DMS53 treated with DMSO at 0.1 percent for 48 hours (cell line): ENCODE results near the gene PAX1.

Experiments used
- DNase-seq: peaks from one replicate; lab custom pipeline; 2025; ENCODE audit not compliant: unreplicated experiment; lab: John Stamatoyannopoulos, UW

The PAX1 gene

GRCh38 chr20:21725892-21726291 is 20.4 kb downstream of the PAX1 start:
- DNase-seq: no peak

- DNase-seq: no peak
These were observed 23.9 kb downstream of the PAX1 start for GRCh38 chr20:21729316-21729715.

DNA sequence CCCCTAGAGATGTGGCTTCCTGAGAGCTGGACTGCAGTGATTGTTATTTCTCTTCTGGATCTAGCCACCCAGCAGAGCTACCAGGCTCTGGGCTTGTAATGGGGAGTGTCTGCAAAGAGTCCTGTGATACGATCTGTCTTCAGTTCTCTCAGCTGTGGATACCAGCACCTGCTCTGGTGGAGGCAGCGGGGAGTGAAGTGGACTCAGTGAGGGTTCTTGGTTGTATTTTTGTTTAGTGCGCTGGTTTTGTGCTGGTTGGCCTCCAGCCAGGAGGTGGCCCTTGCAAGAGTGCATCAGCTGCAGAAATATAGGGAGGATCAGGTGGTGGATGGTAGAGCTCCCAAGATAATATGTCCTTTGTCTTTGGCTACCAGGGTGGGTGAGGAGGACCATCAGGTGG is 33.7 kb downstream of the PAX1 start:
- no peak for DNase-seq

GRCh38 chr20:21739682-21740081 is 34.2 kb downstream of the PAX1 start:
- no peak for DNase-seq

GRCh38 chr20:21741266-21741665 is 35.8 kb downstream of the PAX1 start:
- no peak for DNase-seq

GRCh38 chr20:21762646-21763045 is 57.2 kb downstream of the PAX1 start:
- no peak for DNase-seq

DNA sequence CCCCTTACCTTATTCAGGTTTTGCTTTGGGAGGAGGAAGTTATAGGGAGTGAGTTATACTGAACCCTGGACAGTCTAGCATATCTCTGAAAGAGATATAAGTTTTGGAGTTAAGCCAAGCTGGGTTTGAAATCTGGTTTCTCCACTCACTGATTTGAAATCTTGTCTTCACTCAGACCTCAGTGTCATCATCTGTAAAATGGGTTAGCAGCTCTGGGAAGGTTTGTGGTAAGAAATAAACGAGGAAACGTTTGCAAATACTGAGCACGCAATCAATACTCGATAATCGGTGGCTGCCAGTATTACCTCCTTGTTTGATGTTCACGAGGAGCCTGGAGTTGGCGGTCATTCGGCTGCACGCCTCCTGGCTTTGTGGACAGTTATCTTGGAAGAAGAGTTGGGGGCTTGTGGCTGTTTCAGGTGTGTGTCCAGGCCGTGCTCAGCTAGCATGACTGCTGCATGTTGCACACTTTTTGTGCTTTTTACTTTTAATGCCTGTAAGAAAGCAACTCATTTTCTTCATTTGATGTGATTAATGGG is 61.8 kb downstream of the PAX1 start:
- no peak for DNase-seq

DNA sequence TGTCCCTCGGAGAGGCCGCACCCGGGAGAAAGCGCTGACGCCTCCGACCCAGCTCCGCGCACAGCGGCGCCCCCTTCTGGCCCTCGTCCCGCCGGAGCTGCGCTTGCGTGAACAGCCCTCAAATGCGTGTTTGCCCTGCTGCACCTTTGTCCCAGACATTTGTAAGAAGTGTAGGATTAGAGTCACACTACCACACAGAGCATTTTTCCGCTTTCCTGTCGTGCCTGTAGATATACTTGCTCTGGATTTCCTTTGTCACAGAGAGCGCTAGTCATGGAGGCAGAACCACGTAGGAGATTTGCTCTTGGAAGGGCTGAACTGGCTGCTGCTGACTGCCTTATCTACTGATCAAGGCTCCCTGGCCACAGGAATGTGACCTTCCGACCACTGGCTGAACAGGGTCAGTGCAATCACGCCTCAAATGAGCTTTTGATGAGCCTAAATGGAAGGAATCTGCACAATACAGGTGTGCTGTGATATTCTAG is 62.3 kb downstream of the PAX1 start:
- no peak for DNase-seq
